Keratinocyte (primary cell): ENCODE data around the gene NEURL1.

ENCODE experiments used
- CTCF ChIP-seq, 3 experiments: IDR thresholded peaks in 1 of 3; conservative IDR thresholded peaks in 1 of 3; optimal IDR thresholded peaks in 1 of 3; 2 replicates in 2 of 3; 3 replicates in 1 of 3; pipeline versions ENCODE3 to v1.5.1; 2011; ENCODE audit warnings: low read length in 3 of 3, mild to moderate bottlenecking in 3 of 3, moderate library complexity in 2 of 3, control low read depth in 1 of 3, inconsistent platforms in 1 of 3; ENCODE audit not compliant: insufficient read depth in 2 of 3; ENCODE audit errors: extremely low read depth in 1 of 3
- EZH2 ChIP-seq: IDR thresholded peaks from one replicate; pipeline ENCODE4 v1.6.1; 2012; ENCODE audit warnings: inconsistent platforms, mild to moderate bottlenecking, low read length, moderate library complexity

- TF ChIP-seq CTCF (optimal IDR thresholded peaks at IDR 0.05 in 1 of 3, IDR thresholded peaks at IDR 0.05 in 1 of 3, conservative IDR thresholded peaks at IDR 0.05 in 1 of 3; ENCODE audit: extremely low read depth in 1 of 3, insufficient read depth in 2 of 3, low read length in 3 of 3) (no peak), EZH2 (no peak)
Observed at GRCh38 chr10:103553743-103554487, 60.4 kb downstream of the NEURL1 start.
